PFSK-1 (cell line): ENCODE data around the gene OXLD1.

Source experiments
- FOXP2 ChIP-seq: optimal IDR thresholded peaks from 2 replicates; pipeline ENCODE3; 2011; ENCODE audit warnings: borderline replicate concordance, control low read depth, inconsistent platforms; ENCODE audit not compliant: insufficient read depth; ENCODE audit errors: extremely low read length, extremely low read depth
- POLR2AphosphoS5 ChIP-seq: IDR thresholded peaks from 2 replicates; pipeline ENCODE4 v1.6.1; 2012; ENCODE audit warnings: low read depth, mild to moderate bottlenecking, control low read depth, low read length, moderate library complexity
- REST ChIP-seq, 2 experiments: IDR thresholded peaks; 2 replicates each; pipeline versions ENCODE4 v1.6.1 to v1.8.0; 2011 to 2012; ENCODE audit warnings: low read depth in 2 of 2, low read length in 2 of 2, control low read depth in 1 of 2, inconsistent platforms in 1 of 2, mild to moderate bottlenecking in 1 of 2, moderate library complexity in 1 of 2; ENCODE audit not compliant: insufficient read depth in 1 of 2
- SIN3A ChIP-seq: IDR thresholded peaks from 2 replicates; pipeline ENCODE4 v1.6.1; 2012; ENCODE audit warnings: mild to moderate bottlenecking, low read length, moderate library complexity, borderline replicate concordance; ENCODE audit not compliant: insufficient read depth
- TAF1 ChIP-seq: IDR thresholded peaks from 2 replicates; pipeline ENCODE4 v1.6.1; 2012; ENCODE audit warnings: low read length, control low read depth, borderline replicate concordance; ENCODE audit not compliant: insufficient read depth

The OXLD1 gene

GRCh38 chr17:81693509-81694210 lies 27.3 kb upstream of the OXLD1 start:
- TF ChIP-seq TAF1 (no peak), SIN3A (no peak), REST (IDR thresholded peaks at IDR 0.05; ENCODE audit: insufficient read depth in 1 of 2, low read depth in 2 of 2, low read length in 2 of 2) (no peak), POLR2AphosphoS5 (no peak), FOXP2 (no peak)

- TF ChIP-seq TAF1 (no peak), SIN3A (no peak), POLR2AphosphoS5 (no peak), REST (IDR thresholded peaks at IDR 0.05; ENCODE audit: insufficient read depth in 1 of 2, low read depth in 2 of 2, low read length in 2 of 2) (no peak), FOXP2 (no peak)
Observed at GRCh38 chr17:81691608-81692007, 25.2 kb upstream of the OXLD1 start.

GRCh38 chr17:81691196-81691595 lies 24.8 kb upstream of the OXLD1 start:
- TF ChIP-seq POLR2AphosphoS5 (no peak), REST (IDR thresholded peaks at IDR 0.05; ENCODE audit: insufficient read depth in 1 of 2, low read depth in 2 of 2, low read length in 2 of 2) (no peak), SIN3A (no peak), TAF1 (no peak), FOXP2 (no peak)

GRCh38 chr17:81690549-81690948 lies 24.1 kb upstream of the OXLD1 start:
- no peak for TF ChIP-seq FOXP2
- no peak for TF ChIP-seq SIN3A
- no peak for TF ChIP-seq REST (IDR thresholded peaks at IDR 0.05; ENCODE audit: insufficient read depth in 1 of 2, low read depth in 2 of 2, low read length in 2 of 2)
- TF ChIP-seq TAF1: no peak
- no peak for TF ChIP-seq POLR2AphosphoS5

- TF ChIP-seq POLR2AphosphoS5: no peak
Observed at GRCh38 chr17:81690066-81690465, 23.7 kb upstream of the OXLD1 start.
